Panc1 (cell line): ENCODE data around the gene DECR2. TPM values are rescaled to one million over a fixed set of nuclear protein-coding genes. Genes with fewer than 3 reads are reported as not detected.

Experiments
- ATAC-seq: fragments of 200-7000 bp; cut with Tn5 transposase; 2 replicates; pipeline ENCODE4 v1.9.1; 2020; ENCODE audit warnings: mild to moderate bottlenecking, moderate library complexity
- BruUV-seq: library from RNA; stranded (reverse); fragments of 400-500 nt; replicated peaks from 2 replicates; lab custom pipeline; 2021; lab: Mats Ljungman, UMichigan
- CTCF ChIA-PET: fragments of 300-600 bp; sonication (Branson Sonifier 250); formaldehyde crosslinking; loops from one replicate; lab custom pipeline; 2022; ENCODE audit warnings: antibody characterized with exemption; lab: Charles Lee
- POLR2A ChIA-PET: fragments of 300-600 bp; sonication (Branson Sonifier 250); formaldehyde crosslinking; loops from one replicate; lab custom pipeline; 2022; ENCODE audit warnings: antibody characterized with exemption; lab: Charles Lee
- DNase-seq: peaks from one replicate; pipeline ENCODE4 v3.0.0-alpha.2; 2010; ENCODE audit warnings: low read depth, low spot score
- H3K27ac ChIP-seq: 2 replicates; pipeline ENCODE4 v1.5.1; 2011; ENCODE audit warnings: mild to moderate bottlenecking, low read length, inconsistent platforms
- H3K27me3 ChIP-seq: fragments of 200-500 bp; sonication (Bioruptor generic); 2 replicates; pipeline ENCODE4 v1.6.0; 2014; ENCODE audit warnings: low read length, inconsistent platforms; ENCODE audit not compliant: control insufficient read depth, insufficient read depth
- H3K36me3 ChIP-seq: fragments of 200-500 bp; sonication (Bioruptor generic); 2 replicates; pipeline ENCODE4 v1.5.1; 2014; ENCODE audit warnings: inconsistent platforms, mild to moderate bottlenecking, low read length, moderate library complexity; ENCODE audit not compliant: control insufficient read depth, insufficient read depth
- H3K4me1 ChIP-seq: 2 replicates; pipeline ENCODE4 v1.5.1; 2011; ENCODE audit warnings: inconsistent platforms, mild to moderate bottlenecking, low read length, moderate library complexity; ENCODE audit not compliant: control insufficient read depth, insufficient read depth
- H3K4me3 ChIP-seq, 2 experiments: 2 replicates each; pipeline ENCODE4 v1.5.1; 2011 to 2012; ENCODE audit warnings: low read depth in 2 of 2, low read length in 2 of 2, mild to moderate bottlenecking in 2 of 2, inconsistent platforms in 1 of 2, moderate library complexity in 1 of 2
- H3K9me3 ChIP-seq: fragments of 200-500 bp; sonication (Bioruptor generic); 2 replicates; pipeline ENCODE4 v1.5.1; 2014; ENCODE audit warnings: low read depth, mild to moderate bottlenecking, inconsistent platforms, low read length, moderate library complexity; ENCODE audit not compliant: control insufficient read depth, insufficient read depth
- POLR2AphosphoS5 ChIP-seq: IDR thresholded peaks from 2 replicates; pipeline ENCODE4 v1.6.1; 2012; ENCODE audit warnings: mild to moderate bottlenecking, low read depth, low read length, moderate library complexity
- SIN3A ChIP-seq: IDR thresholded peaks from 2 replicates; pipeline ENCODE4 v1.6.1; 2012; ENCODE audit warnings: low read depth, mild to moderate bottlenecking, low read length, moderate library complexity, borderline replicate concordance; ENCODE audit not compliant: insufficient read depth
- TCF7L2 ChIP-seq: IDR thresholded peaks from 2 replicates; pipeline ENCODE4 v1.6.1; 2011; ENCODE audit warnings: mild to moderate bottlenecking, low read depth, low read length, inconsistent platforms
- in situ Hi-C: cut with HindIII; loops from 2 replicates; pipeline ENCODE4 v1.10.0; 2016; ENCODE audit warnings: low sequenced_read_pairs, low pct_unique_long_range_greater_than_20kb
- intact Hi-C: fragments of 100-400 bp; cut with micrococcal nuclease; formaldehyde crosslinking; loops from one replicate; pipeline ENCODE4 v1.10.0; 2022; ENCODE audit not compliant: unreplicated experiment
- total RNA-seq: library from RNA; stranded (reverse); gene quantifications from one replicate; pipeline ENCODE4 v1.2.1, GENCODE V29; 2021; ENCODE audit not compliant: unreplicated experiment
- TF ChIP-seq, protein P1 (sequence below): fragments of 450-650 bp; IDR thresholded peaks from 2 replicates; pipeline ENCODE4 v1.5.1; 2017; ENCODE audit warnings: mild to moderate bottlenecking
- TF ChIP-seq, protein P2 (sequence below), 2 experiments: IDR thresholded peaks; 2 replicates each; pipeline ENCODE4 v1.6.1; 2011 to 2012; ENCODE audit warnings: low read depth in 2 of 2, control low read depth in 1 of 2, low read length in 1 of 2, mild to moderate bottlenecking in 1 of 2, moderate library complexity in 1 of 2; ENCODE audit not compliant: insufficient read depth in 1 of 2

Gene DECR2
- total RNA-seq, 1 experiment from 2014 or later, result 92.7 TPM

DNA sequence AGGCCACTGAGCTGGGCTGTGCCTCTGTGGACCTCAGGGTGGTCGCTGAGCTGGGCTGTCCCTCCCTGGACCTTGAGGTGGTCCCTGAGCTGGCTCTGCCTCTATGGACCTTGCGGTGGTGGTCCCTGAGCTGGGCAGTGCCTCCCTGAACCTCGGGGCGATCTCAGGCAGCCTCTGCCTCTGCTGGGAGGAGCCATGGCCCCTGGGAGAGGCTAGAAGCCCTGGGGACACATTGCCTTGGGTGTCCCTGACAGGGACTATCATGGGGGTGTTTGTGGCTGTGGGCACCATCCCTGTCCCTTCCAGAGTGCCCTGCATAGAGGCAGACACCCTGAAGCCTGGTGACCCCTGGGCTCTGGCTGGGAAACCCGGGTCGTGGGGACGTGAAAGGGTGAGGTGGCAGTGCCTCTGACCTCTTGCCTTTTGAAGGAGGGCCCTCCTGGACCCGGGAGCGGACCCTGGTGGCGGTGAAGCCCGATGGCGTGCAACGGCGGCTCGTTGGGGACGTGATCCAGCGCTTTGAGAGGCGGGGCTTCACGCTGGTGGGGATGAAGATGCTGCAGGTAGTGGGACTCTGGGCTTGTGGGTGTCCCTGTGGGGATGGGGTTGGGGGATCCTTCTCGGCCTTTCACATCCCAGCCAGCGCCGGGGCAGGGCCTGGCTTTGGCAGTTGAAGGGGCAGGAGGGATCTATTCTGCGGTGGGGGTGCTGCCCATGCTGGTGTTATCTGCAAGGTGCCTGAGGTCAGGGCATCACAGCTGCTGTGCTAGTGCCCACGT lies 2.9 kb upstream of the DECR2 start:
- ChIA-PET CTCF (interaction anchor here (0.6 kb wide), 1 partner anchor 13 kb away, joined by 9 read pairs; no protein-coding TSS in a partner anchor), POLR2A (no interaction called here)
- Histone ChIP-seq H3K9me3 (no peaks in the 10 kb centered on the region), H3K27me3 (no peaks in the 10 kb centered on the region), H3K4me1 (peaks cover 37% of the 10 kb centered on the region), H3K4me3 (peak overlapping the region; percentile 49 to 52), H3K36me3 (no peaks in the 10 kb centered on the region), H3K27ac (peak overlapping the region; percentile 94)
- no TSS peak for BruUV-seq
- in situ Hi-C loops (no loop called here), intact Hi-C loops (no loop called here)
- ATAC-seq (peak; percentile 4; the same call in 1 of the 2 replicates), DNase-seq (no peak)
- TF ChIP-seq, protein P1, sequence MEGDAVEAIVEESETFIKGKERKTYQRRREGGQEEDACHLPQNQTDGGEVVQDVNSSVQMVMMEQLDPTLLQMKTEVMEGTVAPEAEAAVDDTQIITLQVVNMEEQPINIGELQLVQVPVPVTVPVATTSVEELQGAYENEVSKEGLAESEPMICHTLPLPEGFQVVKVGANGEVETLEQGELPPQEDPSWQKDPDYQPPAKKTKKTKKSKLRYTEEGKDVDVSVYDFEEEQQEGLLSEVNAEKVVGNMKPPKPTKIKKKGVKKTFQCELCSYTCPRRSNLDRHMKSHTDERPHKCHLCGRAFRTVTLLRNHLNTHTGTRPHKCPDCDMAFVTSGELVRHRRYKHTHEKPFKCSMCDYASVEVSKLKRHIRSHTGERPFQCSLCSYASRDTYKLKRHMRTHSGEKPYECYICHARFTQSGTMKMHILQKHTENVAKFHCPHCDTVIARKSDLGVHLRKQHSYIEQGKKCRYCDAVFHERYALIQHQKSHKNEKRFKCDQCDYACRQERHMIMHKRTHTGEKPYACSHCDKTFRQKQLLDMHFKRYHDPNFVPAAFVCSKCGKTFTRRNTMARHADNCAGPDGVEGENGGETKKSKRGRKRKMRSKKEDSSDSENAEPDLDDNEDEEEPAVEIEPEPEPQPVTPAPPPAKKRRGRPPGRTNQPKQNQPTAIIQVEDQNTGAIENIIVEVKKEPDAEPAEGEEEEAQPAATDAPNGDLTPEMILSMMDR, result peak; percentile 19; the same call in 1 of the 2 replicates
- TF ChIP-seq POLR2AphosphoS5 (peak; percentile 62), SIN3A (no peak)

DNA sequence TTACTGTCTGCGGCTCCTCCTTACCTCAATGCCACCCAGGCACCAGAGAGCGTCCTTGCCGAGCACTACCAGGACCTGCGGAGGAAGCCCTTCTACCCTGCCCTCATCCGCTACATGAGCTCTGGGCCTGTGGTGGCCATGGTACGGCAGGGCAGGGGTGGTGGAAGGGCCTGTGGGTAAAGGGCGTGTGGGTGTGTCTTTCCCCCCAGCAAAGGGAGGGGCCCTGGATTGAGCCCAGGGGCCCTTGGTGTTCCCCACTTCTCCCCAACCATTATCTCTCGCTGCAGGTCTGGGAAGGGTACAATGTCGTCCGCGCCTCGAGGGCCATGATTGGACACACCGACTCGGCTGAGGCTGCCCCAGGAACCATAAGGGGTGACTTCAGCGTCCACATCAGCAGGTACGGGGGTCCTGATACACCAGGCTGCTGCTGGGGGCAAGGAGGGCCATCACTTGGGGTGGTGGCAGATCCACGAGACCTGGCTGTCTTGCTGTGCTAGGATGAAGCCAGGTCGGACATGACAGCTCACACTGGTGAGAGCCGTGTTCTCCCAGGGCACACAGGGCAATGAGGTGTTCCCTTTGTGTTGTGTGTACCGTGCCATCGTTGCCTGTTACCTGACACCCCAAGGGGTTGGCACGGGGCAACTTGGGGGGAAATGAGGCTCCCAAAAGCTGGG lies 2.2 kb upstream of the DECR2 start:
- Histone ChIP-seq H3K4me1 (peaks cover 37% of the 10 kb centered on the region), H3K27me3 (no peaks in the 10 kb centered on the region), H3K4me3 (peak overlapping the region; percentile 49 to 65; a peak in 3 of 4 replicates), H3K27ac (peak overlapping the region; percentile 94), H3K36me3 (no peaks in the 10 kb centered on the region), H3K9me3 (no peaks in the 10 kb centered on the region)
- POLR2A ChIA-PET, result no interaction called here
- BruUV-seq, result no TSS peak
- intact Hi-C loops (loop anchor here (2.0 kb wide), 1 partner anchor 25 kb away; the partner anchor contains the start of gene RAB11FIP3), in situ Hi-C loops (no loop called here)
- CTCF ChIA-PET, result no interaction called here
- DNase-seq (no peak), ATAC-seq (no peak)
- TF ChIP-seq, protein P1, result no peak
- no peak for TF ChIP-seq SIN3A
- TF ChIP-seq, protein P2, sequence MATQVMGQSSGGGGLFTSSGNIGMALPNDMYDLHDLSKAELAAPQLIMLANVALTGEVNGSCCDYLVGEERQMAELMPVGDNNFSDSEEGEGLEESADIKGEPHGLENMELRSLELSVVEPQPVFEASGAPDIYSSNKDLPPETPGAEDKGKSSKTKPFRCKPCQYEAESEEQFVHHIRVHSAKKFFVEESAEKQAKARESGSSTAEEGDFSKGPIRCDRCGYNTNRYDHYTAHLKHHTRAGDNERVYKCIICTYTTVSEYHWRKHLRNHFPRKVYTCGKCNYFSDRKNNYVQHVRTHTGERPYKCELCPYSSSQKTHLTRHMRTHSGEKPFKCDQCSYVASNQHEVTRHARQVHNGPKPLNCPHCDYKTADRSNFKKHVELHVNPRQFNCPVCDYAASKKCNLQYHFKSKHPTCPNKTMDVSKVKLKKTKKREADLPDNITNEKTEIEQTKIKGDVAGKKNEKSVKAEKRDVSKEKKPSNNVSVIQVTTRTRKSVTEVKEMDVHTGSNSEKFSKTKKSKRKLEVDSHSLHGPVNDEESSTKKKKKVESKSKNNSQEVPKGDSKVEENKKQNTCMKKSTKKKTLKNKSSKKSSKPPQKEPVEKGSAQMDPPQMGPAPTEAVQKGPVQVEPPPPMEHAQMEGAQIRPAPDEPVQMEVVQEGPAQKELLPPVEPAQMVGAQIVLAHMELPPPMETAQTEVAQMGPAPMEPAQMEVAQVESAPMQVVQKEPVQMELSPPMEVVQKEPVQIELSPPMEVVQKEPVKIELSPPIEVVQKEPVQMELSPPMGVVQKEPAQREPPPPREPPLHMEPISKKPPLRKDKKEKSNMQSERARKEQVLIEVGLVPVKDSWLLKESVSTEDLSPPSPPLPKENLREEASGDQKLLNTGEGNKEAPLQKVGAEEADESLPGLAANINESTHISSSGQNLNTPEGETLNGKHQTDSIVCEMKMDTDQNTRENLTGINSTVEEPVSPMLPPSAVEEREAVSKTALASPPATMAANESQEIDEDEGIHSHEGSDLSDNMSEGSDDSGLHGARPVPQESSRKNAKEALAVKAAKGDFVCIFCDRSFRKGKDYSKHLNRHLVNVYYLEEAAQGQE (IDR thresholded peaks at IDR 0.05; ENCODE audit: insufficient read depth in 1 of 2, low read depth in 2 of 2, low read length in 1 of 2), result no peak
- no peak for TF ChIP-seq TCF7L2
- no peak; the same call in 1 of the 2 replicates for TF ChIP-seq POLR2AphosphoS5
